K562 (cell line): Measurements from ENCODE around the gene MSRB3. TPM values are rescaled to one million over a fixed set of nuclear protein-coding genes. Genes with fewer than 3 reads are reported as not detected.

Experiments
- EHMT2 ChIP-seq: fragments of 450-650 bp; IDR thresholded peaks from 2 replicates; pipeline ENCODE4 v1.6.1; 2018; ENCODE audit warnings: antibody characterized with exemption
- KDM5B ChIP-seq: fragments of 200-600 bp; sonication (generic); IDR thresholded peaks from 2 replicates; pipeline ENCODE4 v1.6.1; 2012; ENCODE audit warnings: low read depth, mild to moderate bottlenecking, moderate library complexity, low read length, control low read depth, inconsistent platforms; ENCODE audit not compliant: insufficient replicate concordance
- MCM5 ChIP-seq: fragments of 450-650 bp; IDR thresholded peaks from 2 replicates; pipeline ENCODE4 v1.6.1; 2016; ENCODE audit warnings: low read depth
- NCOA1 ChIP-seq: fragments of 450-650 bp; IDR thresholded peaks from 2 replicates; pipeline ENCODE4 v1.6.1; 2016; ENCODE audit warnings: low read depth
- PCBP1 ChIP-seq: fragments of 200-400 bp; formaldehyde crosslinking; IDR thresholded peaks from 2 replicates; pipeline ENCODE4 v1.6.1; 2018; ENCODE audit warnings: mild to moderate bottlenecking, low read depth, low read length; ENCODE audit not compliant: poor library complexity, severe bottlenecking
- PRPF4 ChIP-seq: fragments of 200-400 bp; formaldehyde crosslinking; IDR thresholded peaks from one replicate; pipeline ENCODE4 v1.6.1; 2017; ENCODE audit warnings: low read length, low read depth, mild to moderate bottlenecking; ENCODE audit not compliant: insufficient read depth, poor library complexity, severe bottlenecking
- TEAD2 ChIP-seq: fragments of 450-650 bp; IDR thresholded peaks from 2 replicates; pipeline ENCODE4 v1.6.1; 2016; ENCODE audit warnings: missing genetic modification characterization, control low read depth, missing compliant biosample characterization
- ZNF79 ChIP-seq: fragments of 250-450 bp; sonication (Bioruptor Pico); IDR thresholded peaks from 2 replicates; pipeline ENCODE4 v1.4.0; 2020; ENCODE audit warnings: low read depth, mild to moderate bottlenecking, moderate library complexity
- polyA plus RNA-seq, 8 experiments: library from polyadenylated mRNA; depleted of rRNA in 4 of 8; stranded (reverse) in 5 of 8; unstranded in 3 of 8; fragments of >200 nt; fragmentation: Nextera tagmentation in 2 of 8; fragmentation: Illumina TruSeq in 1 of 8; extraction: Ambion mirVana in 2 of 8; extraction: Trizol in 1 of 8; gene quantifications; 2 replicates each; pipeline versions ENCODE4 v1.2.1 to v1.2.3, GENCODE V29; 2011 to 2014; ENCODE audit warnings: inconsistent platforms in 1 of 8, missing spikeins in 1 of 8
- total RNA-seq, 7 experiments: library from RNA; depleted of rRNA in 6 of 7; stranded (reverse); fragments of >200 nt in 6 of 7; fragmentation: Illumina TruSeq in 2 of 7; extraction: Trizol in 2 of 7; gene quantifications; 2 replicates each; pipeline versions ENCODE4 v1.2.1 to v1.2.3, GENCODE V29; 2011 to 2021; ENCODE audit warnings: low replicate concordance in 1 of 7
- TF ChIP-seq, protein P1 (sequence below): fragments of 250-450 bp; sonication (Bioruptor Pico); IDR thresholded peaks from 2 replicates; pipeline ENCODE4 v1.8.0; 2022; ENCODE audit warnings: inconsistent platforms
- TF ChIP-seq, protein P2 (sequence below): fragments of 450-650 bp; formaldehyde crosslinking; IDR thresholded peaks from 2 replicates; pipeline ENCODE4 v1.4.0; 2022; ENCODE audit warnings: mild to moderate bottlenecking, moderate library complexity
- TF ChIP-seq, protein P3 (sequence below): sonication (generic); formaldehyde crosslinking; IDR thresholded peaks from 2 replicates; pipeline ENCODE4 v1.8.1; 2023; ENCODE audit warnings: mild to moderate bottlenecking, missing genetic modification reagents
- TF ChIP-seq, protein P4 (sequence below): fragments of 450-650 bp; IDR thresholded peaks from 2 replicates; pipeline ENCODE4 v1.6.1; 2016

Gene MSRB3
- total and polyA plus RNA-seq, 9 of the 15 experiments (the other 6 are each of a cell fraction or from before 2014, with no cell fraction given) = 0.04 TPM; not detected in 8

DNA sequence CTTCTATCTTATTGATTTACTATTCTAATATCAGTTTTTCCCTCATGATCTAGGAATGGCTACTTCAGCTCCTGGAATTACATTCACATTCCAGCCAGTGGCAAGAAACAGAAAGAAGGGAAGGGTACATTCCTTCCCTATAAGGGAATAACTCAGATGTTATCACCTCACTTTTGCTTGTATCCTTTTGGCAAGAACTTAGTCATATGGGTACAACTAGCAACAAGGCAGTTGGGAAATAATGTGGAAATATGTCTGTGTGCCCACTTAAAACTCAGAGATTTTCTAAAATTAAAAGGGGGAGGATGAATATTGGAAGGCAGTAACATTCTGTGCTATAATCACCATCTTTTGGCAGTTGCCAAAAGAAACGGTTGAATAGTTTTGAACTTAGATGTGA, 85.6 kb downstream of the MSRB3 start (continued):
- TF ChIP-seq, protein P1, sequence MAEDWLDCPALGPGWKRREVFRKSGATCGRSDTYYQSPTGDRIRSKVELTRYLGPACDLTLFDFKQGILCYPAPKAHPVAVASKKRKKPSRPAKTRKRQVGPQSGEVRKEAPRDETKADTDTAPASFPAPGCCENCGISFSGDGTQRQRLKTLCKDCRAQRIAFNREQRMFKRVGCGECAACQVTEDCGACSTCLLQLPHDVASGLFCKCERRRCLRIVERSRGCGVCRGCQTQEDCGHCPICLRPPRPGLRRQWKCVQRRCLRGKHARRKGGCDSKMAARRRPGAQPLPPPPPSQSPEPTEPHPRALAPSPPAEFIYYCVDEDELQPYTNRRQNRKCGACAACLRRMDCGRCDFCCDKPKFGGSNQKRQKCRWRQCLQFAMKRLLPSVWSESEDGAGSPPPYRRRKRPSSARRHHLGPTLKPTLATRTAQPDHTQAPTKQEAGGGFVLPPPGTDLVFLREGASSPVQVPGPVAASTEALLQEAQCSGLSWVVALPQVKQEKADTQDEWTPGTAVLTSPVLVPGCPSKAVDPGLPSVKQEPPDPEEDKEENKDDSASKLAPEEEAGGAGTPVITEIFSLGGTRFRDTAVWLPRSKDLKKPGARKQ (CRISPR knock-in tag) = no peak
- TF ChIP-seq, protein P2, sequence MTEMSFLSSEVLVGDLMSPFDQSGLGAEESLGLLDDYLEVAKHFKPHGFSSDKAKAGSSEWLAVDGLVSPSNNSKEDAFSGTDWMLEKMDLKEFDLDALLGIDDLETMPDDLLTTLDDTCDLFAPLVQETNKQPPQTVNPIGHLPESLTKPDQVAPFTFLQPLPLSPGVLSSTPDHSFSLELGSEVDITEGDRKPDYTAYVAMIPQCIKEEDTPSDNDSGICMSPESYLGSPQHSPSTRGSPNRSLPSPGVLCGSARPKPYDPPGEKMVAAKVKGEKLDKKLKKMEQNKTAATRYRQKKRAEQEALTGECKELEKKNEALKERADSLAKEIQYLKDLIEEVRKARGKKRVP (CRISPR knock-in tag) = no peak
- TF ChIP-seq PRPF4 = no peak
- TF ChIP-seq TEAD2 = no peak
- no peak for TF ChIP-seq PCBP1
- no peak for TF ChIP-seq NCOA1
- TF ChIP-seq MCM5 = no peak
- no peak for TF ChIP-seq ZNF79 (CRISPR knock-in tag)
- no peak for TF ChIP-seq EHMT2
- TF ChIP-seq, protein P3, sequence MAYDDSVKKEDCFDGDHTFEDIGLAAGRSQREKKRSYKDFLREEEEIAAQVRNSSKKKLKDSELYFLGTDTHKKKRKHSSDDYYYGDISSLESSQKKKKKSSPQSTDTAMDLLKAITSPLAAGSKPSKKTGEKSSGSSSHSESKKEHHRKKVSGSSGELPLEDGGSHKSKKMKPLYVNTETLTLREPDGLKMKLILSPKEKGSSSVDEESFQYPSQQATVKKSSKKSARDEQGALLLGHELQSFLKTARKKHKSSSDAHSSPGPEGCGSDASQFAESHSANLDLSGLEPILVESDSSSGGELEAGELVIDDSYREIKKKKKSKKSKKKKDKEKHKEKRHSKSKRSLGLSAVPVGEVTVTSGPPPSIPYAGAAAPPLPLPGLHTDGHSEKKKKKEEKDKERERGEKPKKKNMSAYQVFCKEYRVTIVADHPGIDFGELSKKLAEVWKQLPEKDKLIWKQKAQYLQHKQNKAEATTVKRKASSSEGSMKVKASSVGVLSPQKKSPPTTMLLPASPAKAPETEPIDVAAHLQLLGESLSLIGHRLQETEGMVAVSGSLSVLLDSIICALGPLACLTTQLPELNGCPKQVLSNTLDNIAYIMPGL (CRISPR knock-in tag) = no peak
- TF ChIP-seq, protein P4, sequence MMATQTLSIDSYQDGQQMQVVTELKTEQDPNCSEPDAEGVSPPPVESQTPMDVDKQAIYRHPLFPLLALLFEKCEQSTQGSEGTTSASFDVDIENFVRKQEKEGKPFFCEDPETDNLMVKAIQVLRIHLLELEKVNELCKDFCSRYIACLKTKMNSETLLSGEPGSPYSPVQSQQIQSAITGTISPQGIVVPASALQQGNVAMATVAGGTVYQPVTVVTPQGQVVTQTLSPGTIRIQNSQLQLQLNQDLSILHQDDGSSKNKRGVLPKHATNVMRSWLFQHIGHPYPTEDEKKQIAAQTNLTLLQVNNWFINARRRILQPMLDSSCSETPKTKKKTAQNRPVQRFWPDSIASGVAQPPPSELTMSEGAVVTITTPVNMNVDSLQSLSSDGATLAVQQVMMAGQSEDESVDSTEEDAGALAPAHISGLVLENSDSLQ = no peak
- TF ChIP-seq KDM5B = no peak
